ENCODE data around the gene SUPT20HL2.
"Not testable (repeated sequence)": the region's sequence is repeated elsewhere in the genome, so short reads cannot be mapped to it uniquely, and the experiment has no call there.

Gene SUPT20HL2

DNA sequence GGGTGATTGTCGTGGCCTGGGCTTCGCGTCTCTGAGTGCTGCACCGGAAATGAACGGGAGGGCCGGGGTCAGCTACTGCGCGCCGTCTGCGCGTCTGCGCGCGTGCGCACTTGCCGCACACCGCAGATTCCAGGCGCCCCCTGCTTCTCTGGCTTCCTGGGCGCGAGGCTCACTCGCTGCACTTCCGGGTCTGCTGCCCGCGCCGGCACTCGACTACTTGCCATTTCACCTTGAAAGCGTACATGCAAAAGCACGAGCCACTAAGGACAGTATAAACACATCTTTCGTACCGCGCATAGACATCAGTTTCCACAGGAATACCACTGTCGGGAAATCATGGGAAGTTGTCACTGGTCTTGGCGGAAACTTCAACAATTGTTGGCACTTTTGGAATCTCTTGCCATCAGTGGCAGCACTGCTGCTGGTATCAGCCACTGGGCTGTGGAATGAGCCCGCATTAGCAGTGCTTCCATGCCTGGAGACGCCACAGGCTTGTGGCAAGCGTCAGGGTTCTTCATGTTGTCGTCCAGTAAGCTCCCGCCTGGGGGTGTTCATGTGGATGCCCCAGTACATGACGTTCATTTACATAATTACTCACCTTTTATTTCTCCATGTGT is at the start of gene SUPT20HL2:
SUPT20HL2 (minus strand) TSS at position 51 of the 617 bp plus-strand sequence. CDS start 754 bp downstream, outside the sequence.
- DNase-seq, result no peak
- no peak for TF ChIP-seq GATA1 (IDR thresholded peaks at IDR 0.05; ENCODE audit: low read depth, low read length)
- TF ChIP-seq POLR2A (IDR thresholded peaks at IDR 0.05; ENCODE audit: low read length), result no peak

GRCh38 chrX:24362089-24362745 is 48.3 kb upstream of the SUPT20HL2 start:
- DNase-seq, result not testable (repeated sequence)

- DNase-seq, result no peak
- TF ChIP-seq GATA1 (IDR thresholded peaks at IDR 0.05; ENCODE audit: low read depth, low read length) (no peak), POLR2A (IDR thresholded peaks at IDR 0.05; ENCODE audit: low read length) (no peak)
Measured at GRCh38 chrX:24360272-24360671, 46.4 kb upstream of the SUPT20HL2 start, which contains the start of gene SUPT20HL1. Gene SUPT20HL1, plus strand, starts transcription at chrX:24360639. Its CDS starts 2,122 bp downstream, at chrX:24362761.

DNA sequence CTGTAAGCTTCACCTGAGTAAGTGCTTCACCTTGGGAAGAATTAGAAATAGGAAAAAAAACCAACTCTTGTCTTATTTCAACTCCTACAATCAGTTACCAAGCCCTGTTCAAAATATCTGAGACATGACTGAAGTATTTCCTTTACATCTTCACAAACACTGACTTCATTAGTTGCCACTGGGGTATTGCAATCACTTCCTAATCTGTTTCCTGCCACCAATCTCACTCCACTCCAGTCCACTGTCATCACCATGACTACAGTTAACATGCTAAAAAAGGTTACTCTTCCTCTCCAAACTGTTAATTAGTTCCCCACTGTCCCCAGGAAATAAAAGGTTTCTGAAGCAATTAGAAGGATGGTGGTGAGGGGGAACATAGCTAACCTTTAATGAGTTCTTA is 43.2 kb upstream of the SUPT20HL2 start:
- DNase-seq, result no peak

GRCh38 chrX:24355095-24355494 is 41.2 kb upstream of the SUPT20HL2 start:
- TF ChIP-seq GATA1 (IDR thresholded peaks at IDR 0.05; ENCODE audit: low read depth, low read length) (no peak), POLR2A (IDR thresholded peaks at IDR 0.05; ENCODE audit: low read length) (no peak)
- DNase-seq, result no peak

More for the DNA sequence above, 43.2 kb upstream of the SUPT20HL2 start:
- no peak for TF ChIP-seq GATA1 (IDR thresholded peaks at IDR 0.05; ENCODE audit: low read depth, low read length)
- TF ChIP-seq POLR2A (IDR thresholded peaks at IDR 0.05; ENCODE audit: low read length), result no peak

- DNase-seq, result no peak
- no peak for TF ChIP-seq GATA1 (IDR thresholded peaks at IDR 0.05; ENCODE audit: low read depth, low read length)
- TF ChIP-seq POLR2A (IDR thresholded peaks at IDR 0.05; ENCODE audit: low read length), result no peak
Measured at GRCh38 chrX:24350217-24350616, 36.3 kb upstream of the SUPT20HL2 start.

DNA sequence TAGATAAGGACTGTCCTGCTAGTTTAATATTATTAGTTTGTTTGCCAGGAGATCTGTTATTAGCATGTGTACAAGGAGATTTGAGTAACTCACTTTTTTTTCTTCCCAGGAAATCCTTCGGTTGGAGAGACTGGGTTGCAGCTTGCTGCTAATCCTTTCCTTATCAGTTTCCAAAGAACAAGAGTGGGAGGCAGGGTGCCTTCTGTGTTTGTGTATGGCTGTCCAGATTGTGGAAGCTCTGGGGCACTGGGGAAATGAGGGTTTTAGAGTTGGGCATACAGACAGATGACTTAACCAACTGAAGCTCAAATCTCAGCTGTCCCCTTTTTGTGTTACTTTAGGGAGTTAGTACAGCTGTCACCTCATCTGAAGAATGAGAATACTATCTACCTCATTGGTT is 34.0 kb upstream of the SUPT20HL2 start:
- no peak for DNase-seq
- TF ChIP-seq POLR2A (IDR thresholded peaks at IDR 0.05; ENCODE audit: low read length) (no peak), GATA1 (IDR thresholded peaks at IDR 0.05; ENCODE audit: low read depth, low read length) (no peak)

DNA sequence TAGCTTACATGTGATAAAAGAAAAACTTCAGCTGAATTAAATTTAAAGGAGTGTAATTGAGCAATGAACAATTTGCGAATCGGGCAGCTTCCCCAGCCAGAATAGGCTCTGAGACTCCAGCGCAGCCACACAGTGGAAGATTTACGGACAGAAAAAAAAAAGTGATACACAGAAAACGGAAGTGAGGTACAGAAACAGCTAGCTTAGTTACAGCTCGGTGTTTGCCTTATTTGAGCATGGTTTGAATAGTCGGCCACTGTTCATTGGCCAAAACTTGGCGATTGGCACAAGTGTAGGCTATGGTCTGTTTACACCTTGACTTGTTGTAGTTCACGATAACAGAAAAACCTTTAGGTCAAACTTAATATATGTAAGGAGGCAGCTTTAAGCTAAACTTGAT is 29.9 kb upstream of the SUPT20HL2 start:
- TF ChIP-seq POLR2A (IDR thresholded peaks at IDR 0.05; ENCODE audit: low read length) (no peak), GATA1 (IDR thresholded peaks at IDR 0.05; ENCODE audit: low read depth, low read length) (no peak)
- DNase-seq, result no peak

DNA sequence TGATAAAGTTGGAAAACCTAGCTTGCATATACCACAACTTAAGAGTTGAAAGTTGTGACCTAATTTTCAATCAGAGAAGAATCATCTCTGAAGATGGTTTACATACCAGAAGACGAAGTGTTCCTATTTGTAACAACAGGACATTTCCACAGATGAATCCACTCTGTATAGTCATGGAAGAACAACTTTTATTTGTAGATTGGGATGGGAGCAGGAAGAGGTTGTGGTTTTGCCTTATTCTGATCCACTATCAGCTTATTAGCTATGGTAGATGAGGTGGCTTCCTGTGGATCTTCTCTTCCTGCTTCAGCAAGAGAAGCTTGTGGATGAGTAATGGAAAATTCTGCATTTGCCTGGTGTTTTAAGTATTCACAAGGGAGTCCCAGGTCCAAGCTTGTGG is 27.9 kb upstream of the SUPT20HL2 start:
- TF ChIP-seq GATA1 (IDR thresholded peaks at IDR 0.05; ENCODE audit: low read depth, low read length) (no peak), POLR2A (IDR thresholded peaks at IDR 0.05; ENCODE audit: low read length) (no peak)
- no peak for DNase-seq

DNA sequence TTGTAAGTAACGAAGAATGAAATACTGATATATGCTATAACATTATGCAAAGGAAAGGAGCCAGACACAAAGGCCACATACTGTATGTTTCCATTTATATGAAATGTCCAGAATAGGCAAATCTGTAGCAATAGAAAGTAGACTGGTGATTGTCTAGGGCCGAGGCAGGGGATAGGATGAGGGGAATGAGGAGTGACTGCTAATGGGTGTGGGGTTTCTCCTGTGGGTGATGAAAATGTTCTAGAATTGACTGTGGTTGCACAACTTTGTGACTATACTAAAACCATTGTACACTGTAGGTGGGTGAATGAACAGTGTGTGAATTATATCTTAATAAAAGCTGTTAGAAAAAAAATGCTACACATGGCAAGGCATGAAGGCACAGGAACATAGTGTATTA is 26.6 kb upstream of the SUPT20HL2 start:
- DNase-seq, result no peak
- no peak for TF ChIP-seq POLR2A (IDR thresholded peaks at IDR 0.05; ENCODE audit: low read length)
- no peak for TF ChIP-seq GATA1 (IDR thresholded peaks at IDR 0.05; ENCODE audit: low read depth, low read length)

- DNase-seq, result no peak
- TF ChIP-seq POLR2A (IDR thresholded peaks at IDR 0.05; ENCODE audit: low read length) (no peak), GATA1 (IDR thresholded peaks at IDR 0.05; ENCODE audit: low read depth, low read length) (no peak)
Measured at GRCh38 chrX:24339911-24340310, 26.0 kb upstream of the SUPT20HL2 start.

DNA sequence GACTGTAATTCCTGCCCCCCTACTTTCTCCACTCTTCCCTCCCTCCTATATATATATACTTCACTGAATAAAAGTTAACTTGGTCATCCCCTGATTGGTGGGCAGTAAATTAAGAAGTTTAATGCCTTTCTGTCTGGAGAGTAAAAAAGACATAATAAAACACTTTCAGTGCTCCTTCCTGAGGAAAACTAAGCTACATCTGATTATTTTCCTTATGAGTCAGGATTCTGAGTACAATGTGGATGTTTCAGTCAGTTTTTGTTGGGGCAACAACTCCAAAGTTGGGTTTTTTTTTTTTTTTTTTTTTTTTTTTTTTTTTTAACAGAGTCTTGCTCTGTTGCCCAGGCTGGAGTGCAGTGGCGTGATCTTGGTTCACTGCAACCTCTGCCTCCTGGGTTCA is 22.0 kb upstream of the SUPT20HL2 start:
- DNase-seq, result no peak
- no peak for TF ChIP-seq GATA1 (IDR thresholded peaks at IDR 0.05; ENCODE audit: low read depth, low read length)
- TF ChIP-seq POLR2A (IDR thresholded peaks at IDR 0.05; ENCODE audit: low read length), result no peak

- no peak for DNase-seq
- TF ChIP-seq POLR2A (IDR thresholded peaks at IDR 0.05; ENCODE audit: low read length) (no peak), GATA1 (IDR thresholded peaks at IDR 0.05; ENCODE audit: low read depth, low read length) (no peak)
Measured at GRCh38 chrX:24334461-24334860, 20.6 kb upstream of the SUPT20HL2 start.

DNA sequence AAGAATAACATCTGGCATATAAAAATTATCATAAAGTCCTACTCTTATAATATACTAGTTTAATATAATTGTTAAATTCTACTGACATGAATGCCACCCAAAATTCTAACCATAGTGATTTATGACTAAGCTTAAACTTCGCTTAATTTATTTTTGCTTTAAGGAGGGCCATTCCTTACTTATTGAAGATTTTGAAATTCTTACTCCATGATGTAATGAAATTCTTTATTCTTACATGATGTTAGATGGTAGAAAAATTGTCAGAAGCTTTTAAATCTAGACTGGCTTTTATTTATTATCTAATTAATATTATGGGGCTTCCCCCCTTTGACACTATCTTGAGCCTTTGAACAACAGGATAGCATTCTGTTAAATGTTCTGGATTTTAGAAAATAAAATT is 19.5 kb upstream of the SUPT20HL2 start:
- DNase-seq, result no peak
- TF ChIP-seq GATA1 (IDR thresholded peaks at IDR 0.05; ENCODE audit: low read depth, low read length), result no peak
- no peak for TF ChIP-seq POLR2A (IDR thresholded peaks at IDR 0.05; ENCODE audit: low read length)

- no peak for TF ChIP-seq POLR2A (IDR thresholded peaks at IDR 0.05; ENCODE audit: low read length)
- no peak for TF ChIP-seq GATA1 (IDR thresholded peaks at IDR 0.05; ENCODE audit: low read depth, low read length)
- DNase-seq, result no peak
Measured at GRCh38 chrX:24332878-24333277, 19.0 kb upstream of the SUPT20HL2 start.
